ENCODE data around the gene SPOCK1. TPM values are rescaled to one million over a fixed set of nuclear protein-coding genes. Genes with fewer than 3 reads are reported as not detected.

SPOCK1 gene
- total and polyA plus RNA-seq, 8 donors = 0.46 to 15.6 (median 9.2) TPM

DNA sequence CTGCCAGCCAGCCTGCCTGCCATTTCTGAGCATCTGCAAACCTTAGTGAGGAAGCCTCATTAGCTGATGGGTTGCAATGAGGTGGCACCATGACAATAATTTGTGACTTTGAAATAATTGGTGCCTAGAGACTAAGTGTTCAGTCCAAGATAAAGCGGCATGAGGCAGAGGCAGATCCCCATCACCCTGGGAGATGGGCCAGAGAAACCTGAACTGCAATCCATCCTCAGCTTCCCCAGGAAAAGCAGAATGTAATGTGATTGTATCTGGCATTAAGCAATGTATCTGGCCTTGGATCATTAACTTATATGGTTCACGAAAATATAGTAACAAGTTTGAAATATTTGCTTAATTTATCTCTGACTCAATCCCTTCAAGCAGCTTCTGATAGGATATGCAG lies 101.0 kb downstream of the SPOCK1 start:
- Histone ChIP-seq H3K9me3 (no peaks in the 10 kb centered on the region), H3K36me3 (no peaks in the 10 kb centered on the region), H3K4me1 (no peaks in the 10 kb centered on the region), H3K4me3 (no peak overlapping the region), H3K27ac (no peak overlapping the region), H3K27me3 (no peaks in the 10 kb centered on the region)
- 58 to 72% (median 60%) methylated on average over 2 of the region's 2 CpGs for WGBS, 5 donors
- TF ChIP-seq POLR2AphosphoS5 (IDR thresholded peaks at IDR 0.05) (no peak), EP300 (IDR thresholded peaks at IDR 0.05) (no peak), POLR2A (IDR thresholded peaks at IDR 0.05) (no peak)
- TF ChIP-seq, protein P1, sequence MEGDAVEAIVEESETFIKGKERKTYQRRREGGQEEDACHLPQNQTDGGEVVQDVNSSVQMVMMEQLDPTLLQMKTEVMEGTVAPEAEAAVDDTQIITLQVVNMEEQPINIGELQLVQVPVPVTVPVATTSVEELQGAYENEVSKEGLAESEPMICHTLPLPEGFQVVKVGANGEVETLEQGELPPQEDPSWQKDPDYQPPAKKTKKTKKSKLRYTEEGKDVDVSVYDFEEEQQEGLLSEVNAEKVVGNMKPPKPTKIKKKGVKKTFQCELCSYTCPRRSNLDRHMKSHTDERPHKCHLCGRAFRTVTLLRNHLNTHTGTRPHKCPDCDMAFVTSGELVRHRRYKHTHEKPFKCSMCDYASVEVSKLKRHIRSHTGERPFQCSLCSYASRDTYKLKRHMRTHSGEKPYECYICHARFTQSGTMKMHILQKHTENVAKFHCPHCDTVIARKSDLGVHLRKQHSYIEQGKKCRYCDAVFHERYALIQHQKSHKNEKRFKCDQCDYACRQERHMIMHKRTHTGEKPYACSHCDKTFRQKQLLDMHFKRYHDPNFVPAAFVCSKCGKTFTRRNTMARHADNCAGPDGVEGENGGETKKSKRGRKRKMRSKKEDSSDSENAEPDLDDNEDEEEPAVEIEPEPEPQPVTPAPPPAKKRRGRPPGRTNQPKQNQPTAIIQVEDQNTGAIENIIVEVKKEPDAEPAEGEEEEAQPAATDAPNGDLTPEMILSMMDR (IDR thresholded peaks at IDR 0.05) = no peak
- intact Hi-C loops (cut with DNase I; ENCODE audit: low total_unique reads) = no loop called here
- DNase-seq = no peak

DNA sequence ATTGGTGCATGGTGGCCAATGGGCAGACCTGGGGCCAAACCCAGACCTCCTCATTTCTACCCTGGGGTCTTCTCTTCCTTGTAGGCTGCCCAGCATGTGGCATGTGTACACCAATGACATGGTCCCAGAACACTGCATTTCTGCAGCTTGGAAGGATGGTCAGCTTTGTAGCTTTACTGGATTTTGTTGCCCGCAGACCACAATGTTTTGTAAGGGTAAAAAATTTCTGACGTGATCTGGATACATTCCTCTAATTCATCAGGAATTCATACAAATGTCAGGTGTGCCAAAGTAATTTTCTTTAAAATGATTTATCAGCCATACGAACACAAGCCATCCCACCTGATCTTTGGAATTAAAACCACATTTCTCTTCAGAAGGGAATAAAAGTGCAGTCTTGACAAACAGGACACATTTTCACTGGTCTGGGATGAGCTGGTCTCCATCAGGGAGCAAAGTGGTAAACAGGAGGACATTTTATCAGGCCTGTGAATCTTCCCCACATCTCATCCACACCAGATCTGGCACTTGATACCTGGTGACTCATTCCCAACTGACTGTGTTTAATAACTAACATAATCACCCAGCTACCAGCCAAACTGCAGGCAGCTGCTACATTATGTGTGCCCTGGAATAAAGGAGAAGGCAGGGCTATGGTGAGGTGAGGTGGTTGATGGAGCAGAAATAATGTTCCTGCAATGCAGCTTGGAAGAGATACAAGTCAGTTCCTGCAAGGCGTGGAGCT lies 103.9 kb downstream of the SPOCK1 start:
- WGBS, 5 donors = 78 to 86% (median 79%) methylated on average over 4 of the region's 4 CpGs
- Histone ChIP-seq H3K9me3 (no peaks in the 10 kb centered on the region), H3K27ac (no peak overlapping the region), H3K4me1 (no peaks in the 10 kb centered on the region), H3K36me3 (no peaks in the 10 kb centered on the region), H3K27me3 (no peaks in the 10 kb centered on the region), H3K4me3 (no peak overlapping the region)
- TF ChIP-seq POLR2A (IDR thresholded peaks at IDR 0.05) (no peak), EP300 (IDR thresholded peaks at IDR 0.05) (no peak), POLR2AphosphoS5 (IDR thresholded peaks at IDR 0.05) (no peak)
- TF ChIP-seq, protein P1 (IDR thresholded peaks at IDR 0.05) = no peak
- intact Hi-C loops (cut with DNase I; ENCODE audit: low total_unique reads) = no loop called here
- peak in 1 of 2 donors; percentile 22 for DNase-seq

DNA sequence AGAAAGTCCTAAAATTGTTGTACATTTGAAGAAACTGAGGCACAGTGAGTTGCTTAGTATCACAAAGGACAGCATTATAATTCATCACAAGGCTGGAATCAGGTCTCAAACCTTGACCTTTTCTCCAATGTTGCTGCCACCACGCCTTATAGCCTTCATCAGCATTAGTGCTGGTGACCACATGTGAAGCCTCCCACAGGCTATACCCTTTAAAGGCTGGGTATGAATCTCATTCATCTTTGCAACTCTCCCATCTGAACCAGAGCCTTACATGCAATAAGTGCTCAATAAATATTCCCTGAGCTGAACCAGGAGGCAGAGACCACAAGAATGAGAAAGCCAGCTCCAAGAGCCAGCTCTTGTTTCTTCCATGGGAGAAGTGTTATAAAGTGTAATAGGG lies 104.7 kb downstream of the SPOCK1 start:
- H3K36me3 ChIP-seq = no peaks in the 10 kb centered on the region
- 59 to 85% (median 68%) methylated on average over 1 of the region's 1 CpG for WGBS, 5 donors
- H3K9me3 ChIP-seq = no peaks in the 10 kb centered on the region
- H3K27ac ChIP-seq = no peak overlapping the region
- intact Hi-C loops (cut with DNase I; ENCODE audit: low total_unique reads) = no loop called here
- DNase-seq = no peak
- TF ChIP-seq, protein P1 (IDR thresholded peaks at IDR 0.05) = no peak
- TF ChIP-seq POLR2AphosphoS5 (IDR thresholded peaks at IDR 0.05) (no peak), EP300 (IDR thresholded peaks at IDR 0.05) (no peak), POLR2A (IDR thresholded peaks at IDR 0.05) (no peak)
- no peaks in the 10 kb centered on the region for H3K4me1 ChIP-seq
- no peak overlapping the region for H3K4me3 ChIP-seq
- no peaks in the 10 kb centered on the region for H3K27me3 ChIP-seq

DNA sequence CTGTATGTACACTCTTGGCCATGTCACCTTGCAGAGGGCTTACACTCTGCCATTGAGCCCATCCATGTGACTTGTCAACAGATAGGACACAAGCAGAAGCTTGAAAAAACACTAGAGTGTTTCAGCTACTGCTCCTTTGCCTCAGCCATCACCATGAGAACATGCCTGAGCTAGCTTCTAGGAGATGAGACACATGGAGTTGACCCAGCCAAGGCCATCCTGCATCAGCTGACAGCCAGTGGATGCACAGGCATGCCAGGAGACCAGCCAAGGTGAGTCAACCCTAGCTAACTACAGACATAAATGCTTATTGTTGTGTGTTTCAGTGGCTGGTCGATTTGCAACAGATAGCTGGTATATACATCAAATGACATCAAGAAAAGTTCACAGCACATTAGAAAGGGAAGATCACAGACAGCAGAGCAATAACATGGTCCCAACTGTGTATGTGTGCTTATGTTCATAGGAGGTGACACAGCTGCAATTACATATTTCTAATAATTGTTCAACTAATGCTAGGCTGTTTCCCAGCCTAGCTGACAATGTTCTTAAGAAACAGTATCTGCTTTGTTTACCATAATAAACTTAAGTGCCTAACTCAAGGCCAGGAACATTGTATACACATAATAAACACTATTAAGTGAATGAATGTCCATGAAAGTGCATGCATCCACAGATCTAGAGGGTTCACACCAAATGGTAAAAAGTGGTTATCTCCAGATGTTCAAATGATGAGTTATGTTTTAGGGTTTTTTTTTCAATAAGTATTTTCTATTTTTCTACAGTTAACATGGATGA lies 105.7 kb downstream of the SPOCK1 start:
- intact Hi-C loops (cut with DNase I; ENCODE audit: low total_unique reads) = no loop called here
- WGBS, 5 donors = 50 to 75% (median 58%) methylated on average over 1 of the region's 1 CpG
- TF ChIP-seq POLR2A (IDR thresholded peaks at IDR 0.05) = no peak
- no peak for TF ChIP-seq POLR2AphosphoS5 (IDR thresholded peaks at IDR 0.05)
- no peak for TF ChIP-seq EP300 (IDR thresholded peaks at IDR 0.05)
- TF ChIP-seq, protein P1 (IDR thresholded peaks at IDR 0.05) = no peak
- DNase-seq = no peak
- Histone ChIP-seq H3K4me1 (no peaks in the 10 kb centered on the region), H3K4me3 (no peak overlapping the region), H3K27ac (no peak overlapping the region), H3K36me3 (no peaks in the 10 kb centered on the region), H3K9me3 (no peaks in the 10 kb centered on the region), H3K27me3 (no peaks in the 10 kb centered on the region)

Data from stomach (tissue), 9 donors.